Muscle layer of colon (tissue), 2 donors: Measurements from ENCODE around the gene AFF3.

ENCODE experiments used
- H3K27ac ChIP-seq: one replicate; pipeline ENCODE4 v1.7.0; 2013; ENCODE audit warnings: low read depth, mild to moderate bottlenecking, low read length, moderate library complexity
- H3K27me3 ChIP-seq, 2 donors: one replicate each; pipeline ENCODE4 v1.7.0; 2013; ENCODE audit warnings: low read length in 2 of 2, mild to moderate bottlenecking in 2 of 2; ENCODE audit not compliant: insufficient read depth in 2 of 2, control insufficient read depth in 1 of 2
- H3K36me3 ChIP-seq: one replicate; pipeline ENCODE4 v1.7.0; 2013; ENCODE audit warnings: mild to moderate bottlenecking, low read length; ENCODE audit not compliant: insufficient read depth
- H3K4me1 ChIP-seq: one replicate; pipeline ENCODE4 v1.7.0; 2013; ENCODE audit warnings: mild to moderate bottlenecking, low read length; ENCODE audit not compliant: insufficient read depth
- H3K4me3 ChIP-seq, 2 donors: one replicate each; pipeline ENCODE4 v1.7.0; 2013; ENCODE audit warnings: low read length in 2 of 2, low read depth in 1 of 2, mild to moderate bottlenecking in 1 of 2, moderate library complexity in 1 of 2
- H3K9ac ChIP-seq: one replicate; pipeline ENCODE4 v1.7.0; 2013; ENCODE audit warnings: low read length
- H3K9me3 ChIP-seq: one replicate; pipeline ENCODE4 v1.7.0; 2013; ENCODE audit warnings: mild to moderate bottlenecking, low read length
- donor health status: abdominal sarcoma.
- donor health status: Adenocarcinoma of cecum.

AFF3 gene

GRCh38 chr2:99854236-99854852 lies 288.0 kb downstream of the AFF3 start:
- no peak overlapping the region for H3K9ac ChIP-seq
- no peak overlapping the region for H3K27ac ChIP-seq
- H3K4me3 ChIP-seq, result no peak overlapping the region
- no peaks in the 10 kb centered on the region for H3K4me1 ChIP-seq
- no peaks in the 10 kb centered on the region for H3K27me3 ChIP-seq
- H3K9me3 ChIP-seq, result no peaks in the 10 kb centered on the region
- H3K36me3 ChIP-seq, result no peaks in the 10 kb centered on the region

DNA sequence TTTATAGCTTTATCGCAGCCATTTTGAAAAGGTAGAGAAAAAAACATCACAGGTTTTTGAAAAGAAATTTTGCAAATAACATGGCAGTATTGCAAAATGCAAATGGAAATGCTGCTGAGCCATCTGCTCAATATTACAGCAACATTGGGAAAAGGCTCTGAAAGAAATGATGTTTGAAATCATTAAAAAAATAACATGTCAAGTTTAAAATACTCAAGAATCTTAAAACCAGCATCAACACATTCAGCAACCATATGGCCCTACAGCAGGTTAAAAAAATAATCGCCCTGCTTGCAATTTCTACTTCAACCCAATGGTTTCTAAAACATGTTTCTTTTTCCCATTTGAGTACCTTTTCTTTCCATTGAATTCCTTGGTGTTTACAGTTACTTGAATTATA lies 289.4 kb downstream of the AFF3 start:
- H3K4me1 ChIP-seq, result no peaks in the 10 kb centered on the region
- no peak overlapping the region for H3K27ac ChIP-seq
- H3K4me3 ChIP-seq, result no peak overlapping the region
- H3K27me3 ChIP-seq, result no peaks in the 10 kb centered on the region
- H3K36me3 ChIP-seq, result no peaks in the 10 kb centered on the region
- H3K9me3 ChIP-seq, result no peaks in the 10 kb centered on the region
- H3K9ac ChIP-seq, result no peak overlapping the region

DNA sequence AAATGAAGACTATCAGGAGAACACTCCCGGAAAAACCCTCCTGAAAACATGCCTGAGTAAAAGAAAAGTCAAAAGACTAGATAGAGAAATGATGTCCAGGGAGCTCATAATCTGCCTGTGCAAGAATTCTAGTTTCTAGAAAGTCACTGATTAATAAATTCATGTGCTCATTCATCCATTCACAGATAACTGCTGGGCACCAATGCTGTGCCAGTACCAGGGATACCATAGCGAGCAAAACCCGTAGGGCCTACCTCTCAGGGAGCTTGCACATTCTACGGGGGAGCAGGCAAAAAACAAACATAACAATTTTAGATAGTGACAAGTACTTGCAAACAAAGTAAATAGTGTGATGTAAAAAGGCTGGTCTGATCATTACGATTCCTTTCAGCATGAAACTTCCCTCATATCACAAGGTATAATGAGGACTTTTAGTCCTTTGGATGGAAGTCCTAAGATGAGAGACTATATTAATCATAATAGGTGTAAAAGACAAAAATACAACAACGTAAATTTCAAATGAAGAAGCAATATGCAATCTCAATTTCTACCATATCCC lies 289.9 kb downstream of the AFF3 start:
- H3K4me1 ChIP-seq, result no peaks in the 10 kb centered on the region
- no peaks in the 10 kb centered on the region for H3K36me3 ChIP-seq
- no peaks in the 10 kb centered on the region for H3K27me3 ChIP-seq
- H3K4me3 ChIP-seq, result no peak overlapping the region
- no peak overlapping the region for H3K9ac ChIP-seq
- H3K9me3 ChIP-seq, result no peaks in the 10 kb centered on the region
- H3K27ac ChIP-seq, result no peak overlapping the region

DNA sequence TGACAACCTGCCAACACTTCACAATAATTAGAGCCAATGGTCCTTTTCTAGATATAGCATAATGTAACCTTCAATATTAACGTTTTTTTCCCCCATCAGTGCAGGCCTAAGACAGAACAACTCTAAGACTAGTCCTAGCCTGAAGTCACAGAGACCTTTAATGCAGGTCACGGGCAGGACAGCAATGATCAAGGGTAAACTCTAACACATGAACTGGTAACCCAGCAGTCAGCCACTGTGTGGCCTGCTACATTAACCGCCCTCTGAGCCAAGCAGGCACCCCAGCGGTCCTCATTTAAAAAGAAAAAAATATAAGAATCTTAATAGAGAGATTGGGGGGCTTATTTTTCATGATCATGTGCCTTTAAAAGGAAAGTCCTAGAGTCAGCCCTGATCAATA lies 290.6 kb downstream of the AFF3 start:
- Histone ChIP-seq H3K4me3 (no peak overlapping the region), H3K4me1 (no peaks in the 10 kb centered on the region), H3K9ac (no peak overlapping the region), H3K27me3 (no peaks in the 10 kb centered on the region), H3K36me3 (no peaks in the 10 kb centered on the region), H3K27ac (no peak overlapping the region), H3K9me3 (no peaks in the 10 kb centered on the region)

DNA sequence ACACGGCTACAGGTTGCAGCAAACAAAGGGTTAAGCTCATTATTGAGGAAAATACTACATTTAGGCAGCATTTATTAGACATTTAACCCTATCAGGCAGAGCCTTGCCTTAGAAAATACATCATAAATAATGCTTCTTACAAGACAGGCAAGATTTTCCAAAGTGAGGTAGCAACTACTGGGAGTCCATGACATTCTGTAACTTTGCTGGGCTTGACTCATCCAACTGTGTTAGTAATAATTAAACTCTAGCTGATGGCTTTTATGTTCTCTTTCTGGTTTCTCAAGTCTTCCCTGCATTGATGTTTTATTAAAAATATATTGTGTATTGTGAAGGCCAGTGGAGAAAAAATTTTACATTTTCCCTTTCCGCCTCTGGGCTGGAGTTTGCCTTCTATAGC lies 291.3 kb downstream of the AFF3 start:
- H3K9me3 ChIP-seq, result no peaks in the 10 kb centered on the region
- H3K27ac ChIP-seq, result no peak overlapping the region
- no peak overlapping the region for H3K9ac ChIP-seq
- no peaks in the 10 kb centered on the region for H3K27me3 ChIP-seq
- H3K4me1 ChIP-seq, result no peaks in the 10 kb centered on the region
- no peaks in the 10 kb centered on the region for H3K36me3 ChIP-seq
- H3K4me3 ChIP-seq, result no peak overlapping the region

DNA sequence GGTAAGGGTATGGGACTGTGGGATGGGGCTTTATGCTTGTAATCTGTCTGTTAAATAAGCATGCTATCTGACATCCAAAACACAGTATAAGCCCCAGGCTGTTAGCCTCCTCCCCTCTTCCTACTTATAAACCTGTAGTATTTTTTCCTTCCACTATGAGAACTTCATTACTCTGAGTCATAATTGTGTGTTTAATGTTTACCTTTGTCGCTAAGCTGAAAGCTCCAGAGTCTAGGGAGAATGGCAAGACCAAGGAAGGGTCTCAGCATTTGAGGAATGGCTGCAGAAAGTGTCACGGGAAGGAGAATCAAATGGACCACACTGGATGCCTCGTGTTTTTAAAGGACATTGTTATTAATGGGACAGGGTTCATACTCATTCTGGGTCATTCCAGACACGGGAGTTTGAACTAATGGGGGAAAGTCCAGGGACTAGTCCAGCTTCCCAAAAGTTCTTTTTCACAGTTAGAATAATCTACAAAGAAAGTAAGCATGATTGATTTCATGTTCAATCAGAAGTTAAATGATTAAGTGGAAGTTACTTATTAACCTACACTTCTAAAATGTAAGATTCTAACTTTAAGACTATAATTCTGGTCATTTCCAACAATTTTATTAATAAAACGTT lies 292.2 kb downstream of the AFF3 start:
- H3K9ac ChIP-seq, result no peak overlapping the region
- no peaks in the 10 kb centered on the region for H3K36me3 ChIP-seq
- H3K27ac ChIP-seq, result no peak overlapping the region
- H3K4me1 ChIP-seq, result no peaks in the 10 kb centered on the region
- H3K27me3 ChIP-seq, result no peaks in the 10 kb centered on the region
- no peaks in the 10 kb centered on the region for H3K9me3 ChIP-seq
- no peak overlapping the region for H3K4me3 ChIP-seq

- Histone ChIP-seq H3K27me3 (no peaks in the 10 kb centered on the region), H3K4me3 (no peak overlapping the region), H3K36me3 (no peaks in the 10 kb centered on the region), H3K9me3 (no peaks in the 10 kb centered on the region), H3K4me1 (no peaks in the 10 kb centered on the region), H3K9ac (no peak overlapping the region), H3K27ac (no peak overlapping the region)
These were observed 295.8 kb downstream of the AFF3 start for GRCh38 chr2:99846462-99847107.

- H3K4me3 ChIP-seq, result no peak overlapping the region
- H3K9ac ChIP-seq, result no peak overlapping the region
- no peaks in the 10 kb centered on the region for H3K36me3 ChIP-seq
- no peaks in the 10 kb centered on the region for H3K9me3 ChIP-seq
- no peak overlapping the region for H3K27ac ChIP-seq
- H3K27me3 ChIP-seq, result no peaks in the 10 kb centered on the region
- H3K4me1 ChIP-seq, result no peaks in the 10 kb centered on the region
These were observed 297.1 kb downstream of the AFF3 start for GRCh38 chr2:99845296-99845695.

DNA sequence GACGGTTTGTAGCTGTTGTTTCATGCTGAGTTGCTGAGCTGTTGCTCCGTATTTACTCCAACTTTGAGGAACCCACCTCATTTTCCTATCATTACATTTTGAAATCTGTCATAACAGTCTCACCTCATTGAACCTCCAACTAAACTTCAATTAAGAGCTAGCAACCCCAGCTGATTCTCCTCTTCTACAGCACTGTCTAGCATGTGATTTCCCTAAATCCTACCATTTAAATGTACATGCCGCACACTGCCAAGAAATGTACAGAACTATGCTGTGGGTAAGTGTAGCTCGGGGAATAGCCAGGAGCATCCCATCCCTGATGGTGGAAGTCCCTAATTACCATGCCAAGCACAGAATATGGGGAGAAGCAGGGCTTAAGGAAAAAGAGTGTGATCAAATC lies 299.9 kb downstream of the AFF3 start:
- no peaks in the 10 kb centered on the region for H3K9me3 ChIP-seq
- no peaks in the 10 kb centered on the region for H3K4me1 ChIP-seq
- no peak overlapping the region for H3K9ac ChIP-seq
- H3K4me3 ChIP-seq, result no peak overlapping the region
- no peak overlapping the region for H3K27ac ChIP-seq
- no peaks in the 10 kb centered on the region for H3K27me3 ChIP-seq
- H3K36me3 ChIP-seq, result no peaks in the 10 kb centered on the region

GRCh38 chr2:99841749-99842148 lies 300.6 kb downstream of the AFF3 start:
- Histone ChIP-seq H3K4me1 (no peaks in the 10 kb centered on the region), H3K9ac (no peak overlapping the region), H3K9me3 (no peaks in the 10 kb centered on the region), H3K36me3 (no peaks in the 10 kb centered on the region), H3K27me3 (no peaks in the 10 kb centered on the region), H3K4me3 (no peak overlapping the region), H3K27ac (no peak overlapping the region)

GRCh38 chr2:99840831-99841230 lies 301.6 kb downstream of the AFF3 start:
- no peak overlapping the region for H3K27ac ChIP-seq

More at GRCh38 chr2:99840831-99841230, 301.6 kb downstream of the AFF3 start:
- no peaks in the 10 kb centered on the region for H3K36me3 ChIP-seq
- H3K9ac ChIP-seq, result no peak overlapping the region
- no peaks in the 10 kb centered on the region for H3K9me3 ChIP-seq
- no peaks in the 10 kb centered on the region for H3K27me3 ChIP-seq
- H3K4me1 ChIP-seq, result no peaks in the 10 kb centered on the region
- no peak overlapping the region for H3K4me3 ChIP-seq
